H1 (cell line): ENCODE data around the gene PYGB. TPM values are rescaled to one million over a fixed set of nuclear protein-coding genes. Genes with fewer than 3 reads are reported as not detected.

Experiments used
- BCL11A ChIP-seq, 2 experiments: IDR thresholded peaks; one replicate each; pipeline ENCODE4 v1.6.1; 2011; ENCODE audit warnings: low read depth in 2 of 2, low read length in 2 of 2, mild to moderate bottlenecking in 2 of 2
- CBX5 ChIP-seq: fragments of 300-800, 300-1000 bp; sonication (generic); IDR thresholded peaks from 2 replicates; pipeline ENCODE4 v1.7.1; 2016; ENCODE audit warnings: antibody characterized with exemption, low read length, low read depth
- JUND ChIP-seq: IDR thresholded peaks from 2 replicates; pipeline ENCODE4 v1.6.1; 2011; ENCODE audit warnings: mild to moderate bottlenecking, improper control_type of control experiment, low read length
- KDM5A ChIP-seq: fragments of 200-600 bp; IDR thresholded peaks from 2 replicates; pipeline ENCODE4 v1.7.1; 2012; ENCODE audit warnings: mild to moderate bottlenecking, low read length, inconsistent platforms, mixed read lengths
- MAFK ChIP-seq: IDR thresholded peaks from 2 replicates; pipeline ENCODE4 v1.6.1; 2012; ENCODE audit warnings: low read depth, mild to moderate bottlenecking, improper control_type of control experiment, low read length
- RNF2 ChIP-seq: fragments of 200-900, 300-1000 bp; sonication (generic); IDR thresholded peaks from 2 replicates; pipeline ENCODE4 v1.7.1; 2016; ENCODE audit warnings: borderline replicate concordance, low read depth, mild to moderate bottlenecking, antibody characterized with exemption, low read length; ENCODE audit not compliant: poor library complexity, severe bottlenecking; ENCODE audit errors: missing control alignments
- RXRA ChIP-seq: IDR thresholded peaks from 2 replicates; pipeline ENCODE4 v1.6.1; 2011; ENCODE audit warnings: low read depth, mild to moderate bottlenecking, low read length, moderate library complexity; ENCODE audit not compliant: insufficient read depth
- TBP ChIP-seq: IDR thresholded peaks from 2 replicates; pipeline ENCODE4 v1.6.1; 2011; ENCODE audit warnings: low read depth, low read length, improper control_type of control experiment
- TEAD4 ChIP-seq: IDR thresholded peaks from 2 replicates; pipeline ENCODE4 v1.6.1; 2012; ENCODE audit warnings: low read depth, low read length, inconsistent platforms, mixed read lengths
- polyA plus RNA-seq, 7 experiments: library from polyadenylated mRNA; depleted of rRNA in 3 of 7; stranded (reverse) in 5 of 7; unstranded in 2 of 7; fragments of >200 nt in 5 of 7; fragments of 200-250 nt in 2 of 7; gene quantifications; 1 replicate in 5 of 7; 2 replicates in 1 of 7; 4 replicates in 1 of 7; pipeline versions ENCODE4 v1.2.1 to v1.2.3, GENCODE V29; 2011 to 2013; ENCODE audit warnings: missing spikeins in 2 of 7, mixed read lengths in 2 of 7
- total RNA-seq: library from RNA; stranded (reverse); fragmentation: NEBNext Ultra II Directional; extraction: Animal tissue kit (Norgen Biotek cat#: 25700); gene quantifications from 2 replicates; pipeline ENCODE4 v1.2.1, GENCODE V29; 2021
- TF ChIP-seq, protein P1 (sequence below): fragments of 300-600 bp; sonication (generic); IDR thresholded peaks from 2 replicates; pipeline ENCODE4 v1.7.1; 2012; ENCODE audit warnings: low read length, moderate library complexity, mild to moderate bottlenecking, inconsistent platforms; ENCODE audit not compliant: insufficient replicate concordance
- TF ChIP-seq, protein P2 (sequence below): IDR thresholded peaks from 2 replicates; pipeline ENCODE4 v1.6.1; 2012; ENCODE audit warnings: inconsistent platforms

PYGB gene
- total and polyA plus RNA-seq, 2 of the 8 experiments (the other 6 are each of a cell fraction or from before 2014, with no cell fraction given): 26.6 to 56.0 TPM

DNA sequence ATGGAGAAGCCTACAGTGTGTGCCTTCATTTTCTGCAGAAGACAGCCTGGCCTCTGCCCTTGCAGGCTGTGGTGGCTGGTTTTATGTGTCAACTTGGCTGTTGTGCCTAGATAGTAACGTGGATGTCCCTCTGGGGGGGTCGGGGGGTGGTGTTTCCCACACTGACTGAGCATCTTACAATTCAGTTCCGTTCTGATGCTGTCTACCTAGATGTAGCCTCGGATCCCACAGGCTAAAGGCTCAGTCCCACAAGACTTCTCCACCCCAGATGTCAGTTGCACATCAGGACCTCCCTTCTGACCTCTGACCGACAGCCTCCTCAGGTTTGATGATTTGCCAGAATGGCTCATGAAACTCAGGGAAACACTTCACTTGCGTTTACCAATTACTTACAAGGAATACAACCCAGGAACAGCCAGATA lies 4.4 kb downstream of the PYGB start (continued):
- TF ChIP-seq, protein P1, sequence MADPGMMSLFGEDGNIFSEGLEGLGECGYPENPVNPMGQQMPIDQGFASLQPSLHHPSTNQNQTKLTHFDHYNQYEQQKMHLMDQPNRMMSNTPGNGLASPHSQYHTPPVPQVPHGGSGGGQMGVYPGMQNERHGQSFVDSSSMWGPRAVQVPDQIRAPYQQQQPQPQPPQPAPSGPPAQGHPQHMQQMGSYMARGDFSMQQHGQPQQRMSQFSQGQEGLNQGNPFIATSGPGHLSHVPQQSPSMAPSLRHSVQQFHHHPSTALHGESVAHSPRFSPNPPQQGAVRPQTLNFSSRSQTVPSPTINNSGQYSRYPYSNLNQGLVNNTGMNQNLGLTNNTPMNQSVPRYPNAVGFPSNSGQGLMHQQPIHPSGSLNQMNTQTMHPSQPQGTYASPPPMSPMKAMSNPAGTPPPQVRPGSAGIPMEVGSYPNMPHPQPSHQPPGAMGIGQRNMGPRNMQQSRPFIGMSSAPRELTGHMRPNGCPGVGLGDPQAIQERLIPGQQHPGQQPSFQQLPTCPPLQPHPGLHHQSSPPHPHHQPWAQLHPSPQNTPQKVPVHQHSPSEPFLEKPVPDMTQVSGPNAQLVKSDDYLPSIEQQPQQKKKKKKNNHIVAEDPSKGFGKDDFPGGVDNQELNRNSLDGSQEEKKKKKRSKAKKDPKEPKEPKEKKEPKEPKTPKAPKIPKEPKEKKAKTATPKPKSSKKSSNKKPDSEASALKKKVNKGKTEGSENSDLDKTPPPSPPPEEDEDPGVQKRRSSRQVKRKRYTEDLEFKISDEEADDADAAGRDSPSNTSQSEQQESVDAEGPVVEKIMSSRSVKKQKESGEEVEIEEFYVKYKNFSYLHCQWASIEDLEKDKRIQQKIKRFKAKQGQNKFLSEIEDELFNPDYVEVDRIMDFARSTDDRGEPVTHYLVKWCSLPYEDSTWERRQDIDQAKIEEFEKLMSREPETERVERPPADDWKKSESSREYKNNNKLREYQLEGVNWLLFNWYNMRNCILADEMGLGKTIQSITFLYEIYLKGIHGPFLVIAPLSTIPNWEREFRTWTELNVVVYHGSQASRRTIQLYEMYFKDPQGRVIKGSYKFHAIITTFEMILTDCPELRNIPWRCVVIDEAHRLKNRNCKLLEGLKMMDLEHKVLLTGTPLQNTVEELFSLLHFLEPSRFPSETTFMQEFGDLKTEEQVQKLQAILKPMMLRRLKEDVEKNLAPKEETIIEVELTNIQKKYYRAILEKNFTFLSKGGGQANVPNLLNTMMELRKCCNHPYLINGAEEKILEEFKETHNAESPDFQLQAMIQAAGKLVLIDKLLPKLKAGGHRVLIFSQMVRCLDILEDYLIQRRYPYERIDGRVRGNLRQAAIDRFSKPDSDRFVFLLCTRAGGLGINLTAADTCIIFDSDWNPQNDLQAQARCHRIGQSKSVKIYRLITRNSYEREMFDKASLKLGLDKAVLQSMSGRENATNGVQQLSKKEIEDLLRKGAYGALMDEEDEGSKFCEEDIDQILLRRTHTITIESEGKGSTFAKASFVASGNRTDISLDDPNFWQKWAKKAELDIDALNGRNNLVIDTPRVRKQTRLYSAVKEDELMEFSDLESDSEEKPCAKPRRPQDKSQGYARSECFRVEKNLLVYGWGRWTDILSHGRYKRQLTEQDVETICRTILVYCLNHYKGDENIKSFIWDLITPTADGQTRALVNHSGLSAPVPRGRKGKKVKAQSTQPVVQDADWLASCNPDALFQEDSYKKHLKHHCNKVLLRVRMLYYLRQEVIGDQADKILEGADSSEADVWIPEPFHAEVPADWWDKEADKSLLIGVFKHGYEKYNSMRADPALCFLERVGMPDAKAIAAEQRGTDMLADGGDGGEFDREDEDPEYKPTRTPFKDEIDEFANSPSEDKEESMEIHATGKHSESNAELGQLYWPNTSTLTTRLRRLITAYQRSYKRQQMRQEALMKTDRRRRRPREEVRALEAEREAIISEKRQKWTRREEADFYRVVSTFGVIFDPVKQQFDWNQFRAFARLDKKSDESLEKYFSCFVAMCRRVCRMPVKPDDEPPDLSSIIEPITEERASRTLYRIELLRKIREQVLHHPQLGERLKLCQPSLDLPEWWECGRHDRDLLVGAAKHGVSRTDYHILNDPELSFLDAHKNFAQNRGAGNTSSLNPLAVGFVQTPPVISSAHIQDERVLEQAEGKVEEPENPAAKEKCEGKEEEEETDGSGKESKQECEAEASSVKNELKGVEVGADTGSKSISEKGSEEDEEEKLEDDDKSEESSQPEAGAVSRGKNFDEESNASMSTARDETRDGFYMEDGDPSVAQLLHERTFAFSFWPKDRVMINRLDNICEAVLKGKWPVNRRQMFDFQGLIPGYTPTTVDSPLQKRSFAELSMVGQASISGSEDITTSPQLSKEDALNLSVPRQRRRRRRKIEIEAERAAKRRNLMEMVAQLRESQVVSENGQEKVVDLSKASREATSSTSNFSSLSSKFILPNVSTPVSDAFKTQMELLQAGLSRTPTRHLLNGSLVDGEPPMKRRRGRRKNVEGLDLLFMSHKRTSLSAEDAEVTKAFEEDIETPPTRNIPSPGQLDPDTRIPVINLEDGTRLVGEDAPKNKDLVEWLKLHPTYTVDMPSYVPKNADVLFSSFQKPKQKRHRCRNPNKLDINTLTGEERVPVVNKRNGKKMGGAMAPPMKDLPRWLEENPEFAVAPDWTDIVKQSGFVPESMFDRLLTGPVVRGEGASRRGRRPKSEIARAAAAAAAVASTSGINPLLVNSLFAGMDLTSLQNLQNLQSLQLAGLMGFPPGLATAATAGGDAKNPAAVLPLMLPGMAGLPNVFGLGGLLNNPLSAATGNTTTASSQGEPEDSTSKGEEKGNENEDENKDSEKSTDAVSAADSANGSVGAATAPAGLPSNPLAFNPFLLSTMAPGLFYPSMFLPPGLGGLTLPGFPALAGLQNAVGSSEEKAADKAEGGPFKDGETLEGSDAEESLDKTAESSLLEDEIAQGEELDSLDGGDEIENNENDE: no peak
- TF ChIP-seq, protein P2, sequence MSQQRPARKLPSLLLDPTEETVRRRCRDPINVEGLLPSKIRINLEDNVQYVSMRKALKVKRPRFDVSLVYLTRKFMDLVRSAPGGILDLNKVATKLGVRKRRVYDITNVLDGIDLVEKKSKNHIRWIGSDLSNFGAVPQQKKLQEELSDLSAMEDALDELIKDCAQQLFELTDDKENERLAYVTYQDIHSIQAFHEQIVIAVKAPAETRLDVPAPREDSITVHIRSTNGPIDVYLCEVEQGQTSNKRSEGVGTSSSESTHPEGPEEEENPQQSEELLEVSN: no peak
- no peak for TF ChIP-seq TEAD4
- no peak for TF ChIP-seq TBP
- no peak for TF ChIP-seq RNF2
- TF ChIP-seq KDM5A: no peak
- TF ChIP-seq CBX5: no peak
- TF ChIP-seq MAFK: no peak
- no peak for TF ChIP-seq JUND
- TF ChIP-seq BCL11A (IDR thresholded peaks at IDR 0.05; ENCODE audit: low read depth in 2 of 2, low read length in 2 of 2): no peak
- TF ChIP-seq RXRA: no peak
